ENCODE measurements around the gene CRYGA.
A peak's percentile ranks its signal among the peaks of the same experiment; 100 is the strongest.

CRYGA gene

GRCh38 chr2:208163489-208163888, at the start of gene CRYGA:
CRYGA (minus strand) TSS chr2:208163589; CDS start chr2:208163556, 33 bp downstream.
- DNase-seq (ENCODE audit: low read depth in 3 of 3), result no peak

- no peak for DNase-seq (ENCODE audit: low read depth in 3 of 3)
Observed at GRCh38 chr2:208210688-208211451, 47.5 kb upstream of the CRYGA start.

- DNase-seq (ENCODE audit: low read depth in 3 of 3), result no peak
Observed at GRCh38 chr2:208208335-208209085, 45.1 kb upstream of the CRYGA start.

- DNase-seq (ENCODE audit: low read depth in 3 of 3), result no peak
Observed at GRCh38 chr2:208207769-208208168, 44.4 kb upstream of the CRYGA start.

GRCh38 chr2:208204166-208204565, 40.8 kb upstream of the CRYGA start:
- DNase-seq (ENCODE audit: low read depth in 3 of 3), result no peak

GRCh38 chr2:208195531-208195930, 32.1 kb upstream of the CRYGA start:
- no peak for DNase-seq (ENCODE audit: low read depth in 3 of 3)

GRCh38 chr2:208192611-208193236, 29.3 kb upstream of the CRYGA start:
- no peak for DNase-seq (ENCODE audit: low read depth in 3 of 3)

GRCh38 chr2:208189810-208190503, 26.6 kb upstream of the CRYGA start, which contains the start of gene C2orf80:
C2orf80 (minus strand) TSS chr2:208190030; CDS start chr2:208186986, 3,044 bp downstream.
- DNase-seq (ENCODE audit: low read depth in 3 of 3), result no peak

GRCh38 chr2:208189069-208189809, 25.9 kb upstream of the CRYGA start:
- DNase-seq (ENCODE audit: low read depth in 3 of 3), result no peak

GRCh38 chr2:208186893-208187292, 23.5 kb upstream of the CRYGA start:
- no peak for DNase-seq (ENCODE audit: low read depth in 3 of 3)

- DNase-seq (ENCODE audit: low read depth in 3 of 3), result no peak
Observed at GRCh38 chr2:208186465-208186864, 23.1 kb upstream of the CRYGA start.

GRCh38 chr2:208183972-208184705, 20.8 kb upstream of the CRYGA start:
- no peak for DNase-seq (ENCODE audit: low read depth in 3 of 3)

GRCh38 chr2:208183526-208183925, 20.1 kb upstream of the CRYGA start:
- no peak for DNase-seq (ENCODE audit: low read depth in 3 of 3)

- DNase-seq (ENCODE audit: low read depth in 3 of 3), result no peak
Observed at GRCh38 chr2:208182835-208183234, 19.4 kb upstream of the CRYGA start.

- DNase-seq (ENCODE audit: low read depth in 3 of 3), result no peak
Observed at GRCh38 chr2:208179028-208179609, 15.7 kb upstream of the CRYGA start.

GRCh38 chr2:208175840-208176153, 12.4 kb upstream of the CRYGA start:
- no peak for DNase-seq (ENCODE audit: low read depth in 3 of 3)

GRCh38 chr2:208175069-208175839, 11.9 kb upstream of the CRYGA start:
- DNase-seq (ENCODE audit: low read depth in 3 of 3), result peak; percentile 29 to 57 (median 37)

- DNase-seq (ENCODE audit: low read depth in 3 of 3), result no peak
Observed at GRCh38 chr2:208174144-208174543, 10.8 kb upstream of the CRYGA start.

- DNase-seq (ENCODE audit: low read depth in 3 of 3), result no peak
Observed at GRCh38 chr2:208172125-208172524, 8.7 kb upstream of the CRYGA start.

Measured in stimulated activated CD4-positive, alpha-beta T cell treated with anti-CD3 and anti-CD28 coated beads, TNF-alpha, amount 100 ng/mL, for 24 hours (primary cell).